Stimulated activated CD4-positive, alpha-beta T cell treated with anti-CD3 and anti-CD28 coated beads, TNF-alpha, amount 100 ng/mL, for 4 hours (primary cell): ENCODE measurements around the gene NME7.
"Not testable (repeated sequence)": the region's sequence is repeated elsewhere in the genome, so short reads cannot be mapped to it uniquely, and the experiment has no call there.

Experiments
- DNase-seq, 3 experiments: peaks; one replicate each; pipeline ENCODE4 v3.0.0-alpha.2; 2020; ENCODE audit warnings: low read depth in 3 of 3

NME7 gene

GRCh38 chr1:169342096-169342495 is 25.5 kb downstream of the NME7 start:
- DNase-seq: not testable (repeated sequence)

GRCh38 chr1:169340882-169341281 is 26.7 kb downstream of the NME7 start:
- DNase-seq: no peak

- no peak for DNase-seq
These were observed 27.8 kb downstream of the NME7 start for GRCh38 chr1:169339773-169340172.

GRCh38 chr1:169338617-169339016 is 29.0 kb downstream of the NME7 start:
- DNase-seq: no peak

GRCh38 chr1:169336947-169337715 is 30.5 kb downstream of the NME7 start:
- DNase-seq: not testable (repeated sequence)

GRCh38 chr1:169334727-169335126 is 32.9 kb downstream of the NME7 start:
- DNase-seq: not testable (repeated sequence)

GRCh38 chr1:169330927-169331326 is 36.7 kb downstream of the NME7 start:
- no peak for DNase-seq

- DNase-seq: no peak
These were observed 38.2 kb downstream of the NME7 start for GRCh38 chr1:169329383-169329782.

- no peak for DNase-seq
These were observed 39.7 kb downstream of the NME7 start for GRCh38 chr1:169327875-169328274.

GRCh38 chr1:169326956-169327268 is 40.7 kb downstream of the NME7 start:
- DNase-seq: no peak

- DNase-seq: no peak
These were observed 41.2 kb downstream of the NME7 start for GRCh38 chr1:169326261-169326955.

GRCh38 chr1:169325117-169325516 is 42.5 kb downstream of the NME7 start:
- no peak for DNase-seq

GRCh38 chr1:169322138-169322537 is 45.5 kb downstream of the NME7 start:
- no peak for DNase-seq

- no peak for DNase-seq
These were observed 46.1 kb downstream of the NME7 start for GRCh38 chr1:169321539-169321938.

- no peak for DNase-seq
These were observed 48.9 kb downstream of the NME7 start for GRCh38 chr1:169318536-169319244.

- DNase-seq: no peak
These were observed 51.0 kb downstream of the NME7 start for GRCh38 chr1:169316556-169316955.

GRCh38 chr1:169312084-169312954 is 55.3 kb downstream of the NME7 start:
- DNase-seq: peak in 1 of 3 experiments; percentile 4

GRCh38 chr1:169309178-169310166 is 58.1 kb downstream of the NME7 start:
- DNase-seq: no peak

- no peak for DNase-seq
These were observed 59.1 kb downstream of the NME7 start for GRCh38 chr1:169308313-169309039.

- no peak for DNase-seq
These were observed 60.4 kb downstream of the NME7 start for GRCh38 chr1:169307176-169307575.
